SK-N-SH treated with all-trans-retinoic acid at 6 μM for 48 hours (cell line): ENCODE results near the gene CGA.

ENCODE experiments used
- CSDC2 ChIP-seq: fragments of 250-450 bp; sonication (Bioruptor Pico); IDR thresholded peaks from 2 replicates; pipeline ENCODE4 v1.5.0; 2020; ENCODE audit warnings: mild to moderate bottlenecking, moderate library complexity
- ISL1 ChIP-seq: fragments of 250-450 bp; sonication (Bioruptor Pico); IDR thresholded peaks from 2 replicates; pipeline ENCODE4 v2.1.2; 2022; ENCODE audit warnings: mild to moderate bottlenecking, moderate library complexity
- PPARA ChIP-seq: fragments of 250-450 bp; sonication (Bioruptor Pico); IDR thresholded peaks from 2 replicates; pipeline ENCODE4 v1.5.0; 2020; ENCODE audit warnings: mild to moderate bottlenecking, borderline replicate concordance
- SNAI2 ChIP-seq: fragments of 250-450 bp; sonication (Bioruptor Pico); IDR thresholded peaks from 2 replicates; pipeline ENCODE4 v1.5.0; 2020; ENCODE audit warnings: mild to moderate bottlenecking, moderate library complexity
- TCF4 ChIP-seq: fragments of 250-450 bp; sonication (Bioruptor Pico); IDR thresholded peaks from 2 replicates; pipeline ENCODE4 v1.8.0; 2021; ENCODE audit warnings: mild to moderate bottlenecking, moderate library complexity, borderline replicate concordance
- ZFP3 ChIP-seq: fragments of 250-450 bp; sonication (Bioruptor Pico); IDR thresholded peaks from 2 replicates; pipeline ENCODE4 v1.5.0; 2020; ENCODE audit warnings: mild to moderate bottlenecking, moderate library complexity
- ZFP30 ChIP-seq: fragments of 450-650 bp; formaldehyde crosslinking; IDR thresholded peaks from 2 replicates; pipeline ENCODE4 v1.5.0; 2022; ENCODE audit warnings: mild to moderate bottlenecking, moderate library complexity
- ZNF8 ChIP-seq: fragments of 450-650 bp; formaldehyde crosslinking; IDR thresholded peaks from 2 replicates; pipeline ENCODE4 v1.5.0; 2020; ENCODE audit warnings: mild to moderate bottlenecking, moderate library complexity
- TF ChIP-seq, protein P1 (sequence below): fragments of 250-450 bp; sonication (Bioruptor Pico); IDR thresholded peaks from 2 replicates; pipeline ENCODE4 v1.5.0; 2020; ENCODE audit warnings: mild to moderate bottlenecking, moderate library complexity
- TF ChIP-seq, protein P2 (sequence below): fragments of 250-450 bp; sonication (Bioruptor Pico); IDR thresholded peaks from 2 replicates; pipeline ENCODE4 v1.8.0; 2020; ENCODE audit warnings: mild to moderate bottlenecking, moderate library complexity, borderline replicate concordance
- TF ChIP-seq, protein P3 (sequence below): fragments of 250-450 bp; sonication (Bioruptor Pico); IDR thresholded peaks from 2 replicates; pipeline ENCODE4 v1.5.1; 2021; ENCODE audit warnings: mild to moderate bottlenecking, moderate library complexity
- TF ChIP-seq, protein P4 (sequence below): fragments of 250-450 bp; sonication (Bioruptor Pico); IDR thresholded peaks from 2 replicates; pipeline ENCODE4 v1.5.1; 2020; ENCODE audit warnings: low read depth, mild to moderate bottlenecking, moderate library complexity

GRCh38 chr6:87093651-87094050 lies 1.3 kb downstream of the CGA start:
- TF ChIP-seq ISL1 (CRISPR knock-in tag) (no peak), CSDC2 (CRISPR knock-in tag) (no peak), SNAI2 (no peak), PPARA (CRISPR knock-in tag) (no peak), ZFP30 (CRISPR knock-in tag) (no peak), TCF4 (CRISPR knock-in tag) (no peak), ZFP3 (CRISPR knock-in tag) (no peak), ZNF8 (CRISPR knock-in tag) (no peak)
- TF ChIP-seq, protein P1, sequence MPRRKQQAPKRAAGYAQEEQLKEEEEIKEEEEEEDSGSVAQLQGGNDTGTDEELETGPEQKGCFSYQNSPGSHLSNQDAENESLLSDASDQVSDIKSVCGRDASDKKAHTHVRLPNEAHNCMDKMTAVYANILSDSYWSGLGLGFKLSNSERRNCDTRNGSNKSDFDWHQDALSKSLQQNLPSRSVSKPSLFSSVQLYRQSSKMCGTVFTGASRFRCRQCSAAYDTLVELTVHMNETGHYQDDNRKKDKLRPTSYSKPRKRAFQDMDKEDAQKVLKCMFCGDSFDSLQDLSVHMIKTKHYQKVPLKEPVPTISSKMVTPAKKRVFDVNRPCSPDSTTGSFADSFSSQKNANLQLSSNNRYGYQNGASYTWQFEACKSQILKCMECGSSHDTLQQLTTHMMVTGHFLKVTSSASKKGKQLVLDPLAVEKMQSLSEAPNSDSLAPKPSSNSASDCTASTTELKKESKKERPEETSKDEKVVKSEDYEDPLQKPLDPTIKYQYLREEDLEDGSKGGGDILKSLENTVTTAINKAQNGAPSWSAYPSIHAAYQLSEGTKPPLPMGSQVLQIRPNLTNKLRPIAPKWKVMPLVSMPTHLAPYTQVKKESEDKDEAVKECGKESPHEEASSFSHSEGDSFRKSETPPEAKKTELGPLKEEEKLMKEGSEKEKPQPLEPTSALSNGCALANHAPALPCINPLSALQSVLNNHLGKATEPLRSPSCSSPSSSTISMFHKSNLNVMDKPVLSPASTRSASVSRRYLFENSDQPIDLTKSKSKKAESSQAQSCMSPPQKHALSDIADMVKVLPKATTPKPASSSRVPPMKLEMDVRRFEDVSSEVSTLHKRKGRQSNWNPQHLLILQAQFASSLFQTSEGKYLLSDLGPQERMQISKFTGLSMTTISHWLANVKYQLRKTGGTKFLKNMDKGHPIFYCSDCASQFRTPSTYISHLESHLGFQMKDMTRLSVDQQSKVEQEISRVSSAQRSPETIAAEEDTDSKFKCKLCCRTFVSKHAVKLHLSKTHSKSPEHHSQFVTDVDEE (CRISPR knock-in tag): no peak
- TF ChIP-seq, protein P2, sequence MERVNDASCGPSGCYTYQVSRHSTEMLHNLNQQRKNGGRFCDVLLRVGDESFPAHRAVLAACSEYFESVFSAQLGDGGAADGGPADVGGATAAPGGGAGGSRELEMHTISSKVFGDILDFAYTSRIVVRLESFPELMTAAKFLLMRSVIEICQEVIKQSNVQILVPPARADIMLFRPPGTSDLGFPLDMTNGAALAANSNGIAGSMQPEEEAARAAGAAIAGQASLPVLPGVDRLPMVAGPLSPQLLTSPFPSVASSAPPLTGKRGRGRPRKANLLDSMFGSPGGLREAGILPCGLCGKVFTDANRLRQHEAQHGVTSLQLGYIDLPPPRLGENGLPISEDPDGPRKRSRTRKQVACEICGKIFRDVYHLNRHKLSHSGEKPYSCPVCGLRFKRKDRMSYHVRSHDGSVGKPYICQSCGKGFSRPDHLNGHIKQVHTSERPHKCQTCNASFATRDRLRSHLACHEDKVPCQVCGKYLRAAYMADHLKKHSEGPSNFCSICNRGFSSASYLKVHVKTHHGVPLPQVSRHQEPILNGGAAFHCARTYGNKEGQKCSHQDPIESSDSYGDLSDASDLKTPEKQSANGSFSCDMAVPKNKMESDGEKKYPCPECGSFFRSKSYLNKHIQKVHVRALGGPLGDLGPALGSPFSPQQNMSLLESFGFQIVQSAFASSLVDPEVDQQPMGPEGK (CRISPR knock-in tag): no peak
- TF ChIP-seq, protein P3, sequence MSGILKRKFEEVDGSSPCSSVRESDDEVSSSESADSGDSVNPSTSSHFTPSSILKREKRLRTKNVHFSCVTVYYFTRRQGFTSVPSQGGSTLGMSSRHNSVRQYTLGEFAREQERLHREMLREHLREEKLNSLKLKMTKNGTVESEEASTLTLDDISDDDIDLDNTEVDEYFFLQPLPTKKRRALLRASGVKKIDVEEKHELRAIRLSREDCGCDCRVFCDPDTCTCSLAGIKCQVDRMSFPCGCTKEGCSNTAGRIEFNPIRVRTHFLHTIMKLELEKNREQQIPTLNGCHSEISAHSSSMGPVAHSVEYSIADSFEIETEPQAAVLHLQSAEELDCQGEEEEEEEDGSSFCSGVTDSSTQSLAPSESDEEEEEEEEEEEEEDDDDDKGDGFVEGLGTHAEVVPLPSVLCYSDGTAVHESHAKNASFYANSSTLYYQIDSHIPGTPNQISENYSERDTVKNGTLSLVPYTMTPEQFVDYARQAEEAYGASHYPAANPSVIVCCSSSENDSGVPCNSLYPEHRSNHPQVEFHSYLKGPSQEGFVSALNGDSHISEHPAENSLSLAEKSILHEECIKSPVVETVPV (CRISPR knock-in tag): no peak
- TF ChIP-seq, protein P4, sequence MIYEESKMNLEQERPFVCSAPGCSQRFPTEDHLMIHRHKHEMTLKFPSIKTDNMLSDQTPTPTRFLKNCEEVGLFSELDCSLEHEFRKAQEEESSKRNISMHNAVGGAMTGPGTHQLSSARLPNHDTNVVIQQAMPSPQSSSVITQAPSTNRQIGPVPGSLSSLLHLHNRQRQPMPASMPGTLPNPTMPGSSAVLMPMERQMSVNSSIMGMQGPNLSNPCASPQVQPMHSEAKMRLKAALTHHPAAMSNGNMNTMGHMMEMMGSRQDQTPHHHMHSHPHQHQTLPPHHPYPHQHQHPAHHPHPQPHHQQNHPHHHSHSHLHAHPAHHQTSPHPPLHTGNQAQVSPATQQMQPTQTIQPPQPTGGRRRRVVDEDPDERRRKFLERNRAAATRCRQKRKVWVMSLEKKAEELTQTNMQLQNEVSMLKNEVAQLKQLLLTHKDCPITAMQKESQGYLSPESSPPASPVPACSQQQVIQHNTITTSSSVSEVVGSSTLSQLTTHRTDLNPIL: no peak
